Kidney (tissue), 14 donors: ENCODE data around the gene RNF212. TPM values are rescaled to one million over a fixed set of nuclear protein-coding genes. Genes with fewer than 3 reads are reported as not detected.
"Not testable (repeated sequence)": the region's sequence is repeated elsewhere in the genome, so short reads cannot be mapped to it uniquely, and the experiment has no call there.

Experiments
- DNase-seq, 5 donors: peaks; one replicate each; pipeline ENCODE4 v3.0.0-alpha.2; 2013 to 2020
- FAIRE-seq: peaks from 2 replicates; lab custom pipeline; 2012; peaks lifted over from hg19 to GRCh38; lab: Jason Lieb, UNC
- H3K27ac ChIP-seq, 2 donors: one replicate each; pipeline ENCODE4 v1.7.0; 2013; ENCODE audit warnings: low read depth in 2 of 2, low read length in 2 of 2, inconsistent platforms in 1 of 2
- H3K27me3 ChIP-seq: one replicate; pipeline ENCODE4 v1.7.1; 2013; ENCODE audit warnings: low read length, inconsistent platforms; ENCODE audit not compliant: control insufficient read depth, insufficient read depth
- H3K36me3 ChIP-seq, 3 donors: one replicate each; pipeline versions ENCODE4 v1.7.0 to v1.7.1; 2013; ENCODE audit warnings: low read length in 3 of 3, control low read depth in 1 of 3, inconsistent platforms in 1 of 3; ENCODE audit not compliant: insufficient read depth in 3 of 3, control insufficient read depth in 2 of 3
- H3K4me1 ChIP-seq, 3 donors: one replicate each; pipeline versions ENCODE4 v1.7.0 to v1.7.1; 2013; ENCODE audit warnings: low read length in 3 of 3, inconsistent platforms in 1 of 3, low read depth in 1 of 3; ENCODE audit not compliant: control insufficient read depth in 2 of 3, insufficient read depth in 2 of 3
- H3K4me3 ChIP-seq, 3 donors: one replicate each; pipeline versions ENCODE4 v1.7.0 to v1.8.1; 2013; ENCODE audit warnings: low read length in 3 of 3, control low read depth in 1 of 3, inconsistent platforms in 1 of 3
- H3K9ac ChIP-seq, 3 donors: one replicate each; pipeline versions ENCODE4 v1.7.0 to v1.7.1; 2013; ENCODE audit warnings: low read length in 3 of 3, control low read depth in 1 of 3, inconsistent platforms in 1 of 3
- H3K9me3 ChIP-seq, 3 donors: one replicate each; pipeline versions ENCODE4 v1.7.0 to v1.7.1; 2013; ENCODE audit warnings: low read length in 3 of 3, control low read depth in 1 of 3, inconsistent platforms in 1 of 3; ENCODE audit not compliant: control insufficient read depth in 2 of 3, insufficient read depth in 1 of 3
- intact Hi-C: fragments of 100-400 bp; cut with DNase I; formaldehyde crosslinking; loops from one replicate; pipeline ENCODE4 v1.11.1; 2022
- polyA plus RNA-seq: library from polyadenylated mRNA; stranded (reverse); fragments of 350-450 nt; fragmentation: Illumina TruSeq; extraction: RNeasy Lipid Tissue Mini Kit (QIAGEN cat#74804); gene quantifications from one replicate; pipeline ENCODE4 v1.2.3, GENCODE V29; 2014; ENCODE audit warnings: low read depth, low replicate concordance; ENCODE audit not compliant: insufficient read depth
- total RNA-seq: library from RNA; stranded (reverse); fragmentation: NEBNext Ultra II Directional; extraction: Animal tissue kit (Norgen Biotek cat#: 25700); gene quantifications from one replicate; pipeline ENCODE4 v1.2.1, GENCODE V29; 2021
- TF ChIP-seq, protein P1 (sequence below): IDR thresholded peaks from 3 replicates; pipeline ENCODE4 v1.5.1; 2012; ENCODE audit warnings: mild to moderate bottlenecking, moderate library complexity, borderline replicate concordance; ENCODE audit not compliant: insufficient read depth; ENCODE audit errors: extremely low read depth
- donor health status: control.
- donor health status: control.
- donor health status: control.
- donor health status: control.
- donor health status: control.
- donor health status: DM: yes; HTN: yes; CAD: no.
- donor health status: Normal renal cell carcinoma (clear cell type).

Gene RNF212
- total and polyA plus RNA-seq, 2 donors from 2014 or later, result 5.3 to 20.8 TPM

DNA sequence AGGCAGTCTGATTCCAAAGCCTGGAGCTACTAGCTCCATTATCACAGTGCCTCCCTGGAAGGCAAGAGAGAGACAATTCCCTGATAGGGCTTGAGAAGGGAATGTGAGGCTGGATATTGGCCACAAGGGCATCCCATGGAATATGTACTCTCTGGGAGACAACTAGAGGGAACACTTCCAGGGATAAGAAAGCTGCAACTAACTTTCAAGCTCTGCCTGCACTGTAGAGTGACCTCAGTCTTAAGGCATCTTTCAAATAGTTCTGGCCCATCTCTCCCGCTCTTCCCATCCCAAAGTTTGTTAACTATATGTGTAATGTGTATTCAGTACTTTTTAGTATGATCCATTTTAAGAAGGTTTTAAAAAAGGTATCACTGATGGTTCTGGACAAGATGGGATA lies 13.1 kb upstream of the RNF212 start:
- intact Hi-C loops, result no loop called here
- H3K9ac ChIP-seq, result no peak overlapping the region
- H3K4me1 ChIP-seq, result peaks cover 0 to 4% (median 0%) of the 10 kb centered on the region in 3 donors
- H3K9me3 ChIP-seq, result no peaks in the 10 kb centered on the region
- DNase-seq (no peak), FAIRE-seq (no peak)
- no peaks in the 10 kb centered on the region for H3K27me3 ChIP-seq
- no peaks in the 10 kb centered on the region for H3K36me3 ChIP-seq
- TF ChIP-seq, protein P1, sequence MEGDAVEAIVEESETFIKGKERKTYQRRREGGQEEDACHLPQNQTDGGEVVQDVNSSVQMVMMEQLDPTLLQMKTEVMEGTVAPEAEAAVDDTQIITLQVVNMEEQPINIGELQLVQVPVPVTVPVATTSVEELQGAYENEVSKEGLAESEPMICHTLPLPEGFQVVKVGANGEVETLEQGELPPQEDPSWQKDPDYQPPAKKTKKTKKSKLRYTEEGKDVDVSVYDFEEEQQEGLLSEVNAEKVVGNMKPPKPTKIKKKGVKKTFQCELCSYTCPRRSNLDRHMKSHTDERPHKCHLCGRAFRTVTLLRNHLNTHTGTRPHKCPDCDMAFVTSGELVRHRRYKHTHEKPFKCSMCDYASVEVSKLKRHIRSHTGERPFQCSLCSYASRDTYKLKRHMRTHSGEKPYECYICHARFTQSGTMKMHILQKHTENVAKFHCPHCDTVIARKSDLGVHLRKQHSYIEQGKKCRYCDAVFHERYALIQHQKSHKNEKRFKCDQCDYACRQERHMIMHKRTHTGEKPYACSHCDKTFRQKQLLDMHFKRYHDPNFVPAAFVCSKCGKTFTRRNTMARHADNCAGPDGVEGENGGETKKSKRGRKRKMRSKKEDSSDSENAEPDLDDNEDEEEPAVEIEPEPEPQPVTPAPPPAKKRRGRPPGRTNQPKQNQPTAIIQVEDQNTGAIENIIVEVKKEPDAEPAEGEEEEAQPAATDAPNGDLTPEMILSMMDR, result no peak
- no peak overlapping the region for H3K27ac ChIP-seq
- H3K4me3 ChIP-seq, result no peak overlapping the region

DNA sequence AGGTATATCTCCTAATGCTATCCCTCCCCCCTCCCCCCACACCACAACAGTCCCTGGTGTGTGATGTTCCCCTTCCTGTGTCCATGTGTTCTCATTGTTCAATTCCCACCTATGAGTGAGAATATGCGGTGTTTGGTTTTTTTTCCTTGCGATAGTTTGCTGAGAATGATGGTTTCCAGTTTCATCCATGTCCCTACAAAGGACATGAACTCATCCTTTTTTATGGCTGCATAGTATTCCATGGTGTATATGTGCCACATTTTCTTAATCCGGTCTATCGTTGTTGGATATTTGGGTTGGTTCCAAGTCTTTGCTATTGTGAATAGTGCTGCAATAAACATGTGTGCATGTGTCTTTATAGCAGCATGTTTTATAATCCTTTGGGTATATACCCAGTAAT lies 12.1 kb upstream of the RNF212 start:
- intact Hi-C loops, H3K27me3 ChIP-seq, DNase-seq, FAIRE-seq, H3K9me3 ChIP-seq, H3K9ac ChIP-seq, H3K36me3 ChIP-seq, H3K27ac ChIP-seq, H3K4me3 ChIP-seq, H3K4me1 ChIP-seq: not testable (repeated sequence)

DNA sequence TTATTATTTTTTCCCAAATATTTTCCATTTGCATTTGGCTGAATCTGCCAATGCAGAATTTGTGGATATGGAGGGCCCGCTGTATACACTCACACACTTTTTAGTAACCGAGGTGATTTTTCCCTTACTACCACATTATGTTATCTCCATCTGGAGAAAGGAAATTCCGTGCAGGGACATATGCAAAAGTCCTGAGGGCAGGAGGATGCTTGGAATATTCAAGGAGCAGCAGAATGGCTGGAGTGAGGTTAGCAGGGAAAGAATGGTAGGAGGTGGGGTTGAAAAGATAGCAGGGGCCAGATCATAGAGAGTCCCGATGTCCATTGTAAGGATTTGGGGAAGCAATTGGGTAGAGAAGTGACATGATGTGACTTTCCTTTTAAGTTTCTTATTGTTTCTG lies 11.5 kb upstream of the RNF212 start:
- H3K36me3 ChIP-seq, result no peaks in the 10 kb centered on the region
- TF ChIP-seq, protein P1, result no peak
- intact Hi-C loops, result no loop called here
- H3K9me3 ChIP-seq, result no peaks in the 10 kb centered on the region
- H3K27ac ChIP-seq, result no peak overlapping the region
- H3K4me3 ChIP-seq, result no peak overlapping the region
- H3K9ac ChIP-seq, result no peak overlapping the region
- no peaks in the 10 kb centered on the region for H3K27me3 ChIP-seq
- DNase-seq (no peak), FAIRE-seq (no peak)
- H3K4me1 ChIP-seq, result no peaks in the 10 kb centered on the region

DNA sequence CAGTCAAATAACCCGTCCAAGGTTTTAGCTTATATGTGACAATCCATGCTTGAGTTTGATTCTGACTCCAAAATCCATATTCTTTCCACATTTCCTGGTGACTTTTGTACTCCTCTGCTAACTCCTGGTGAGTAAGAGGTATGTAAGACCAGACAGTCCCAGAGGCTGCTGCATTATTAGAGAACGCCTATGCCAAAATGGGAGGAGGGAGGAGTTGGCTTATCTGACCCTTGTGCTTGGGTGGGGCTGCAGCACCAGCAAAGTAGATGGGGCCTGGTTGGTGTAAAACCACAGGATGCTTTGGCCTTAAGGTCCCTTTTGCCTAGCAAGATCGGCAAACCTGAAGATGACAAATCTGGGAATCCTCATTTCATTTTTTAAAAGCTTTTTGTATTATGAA lies 9.1 kb upstream of the RNF212 start:
- intact Hi-C loops, result no loop called here
- Histone ChIP-seq H3K9me3 (no peaks in the 10 kb centered on the region), H3K9ac (no peak overlapping the region), H3K36me3 (no peaks in the 10 kb centered on the region), H3K27ac (no peak overlapping the region), H3K4me3 (no peak overlapping the region), H3K4me1 (no peaks in the 10 kb centered on the region), H3K27me3 (no peaks in the 10 kb centered on the region)
- TF ChIP-seq, protein P1, result no peak
- DNase-seq, result no peak
- no peak for FAIRE-seq
